HEK293T (cell line): Measurements from ENCODE around the gene ACHE.

Experiments
- CTCF ChIA-PET: fragments of 350-600 bp; formaldehyde crosslinking; extraction: SDS; loops from one replicate; lab custom pipeline; 2021; ENCODE audit warnings: antibody characterized with exemption, inconsistent platforms; lab: Yijun Ruan, JAX
- POLR2A ChIA-PET: fragments of 350-600 bp; formaldehyde crosslinking; extraction: SDS; loops from one replicate; lab custom pipeline; 2020; ENCODE audit warnings: antibody characterized with exemption, inconsistent platforms; lab: Yijun Ruan, JAX
- DNase-seq: peaks from one replicate; pipeline ENCODE4 v3.0.0; 2012; ENCODE audit warnings: mixed read lengths; ENCODE audit errors: extremely low spot score
- ARNT ChIP-seq: fragments of 450-650 bp; IDR thresholded peaks from 2 replicates; pipeline ENCODE4 v1.6.1; 2017; ENCODE audit warnings: mild to moderate bottlenecking
- BHLHE40 ChIP-seq: fragments of 450-650 bp; IDR thresholded peaks from 2 replicates; pipeline ENCODE4 v1.6.1; 2016; ENCODE audit warnings: mild to moderate bottlenecking, moderate library complexity, borderline replicate concordance
- CTBP1 ChIP-seq: fragments of 450-650 bp; IDR thresholded peaks from 2 replicates; pipeline ENCODE4 v1.6.1; 2016; ENCODE audit warnings: borderline replicate concordance
- ELF4 ChIP-seq: fragments of 450-650 bp; IDR thresholded peaks from 2 replicates; pipeline ENCODE4 v1.6.1; 2017; ENCODE audit warnings: antibody characterized with exemption
- FOXA1 ChIP-seq: fragments of 450-650 bp; IDR thresholded peaks from 2 replicates; pipeline ENCODE4 v1.6.1; 2016; ENCODE audit warnings: mild to moderate bottlenecking
- FOXK2 ChIP-seq: fragments of 450-650 bp; IDR thresholded peaks from 2 replicates; pipeline ENCODE4 v1.6.1; 2016; ENCODE audit warnings: mild to moderate bottlenecking
- FOXM1 ChIP-seq: fragments of 450-650 bp; IDR thresholded peaks from 2 replicates; pipeline ENCODE4 v1.6.1; 2017; ENCODE audit warnings: mild to moderate bottlenecking, borderline replicate concordance
- HDGF ChIP-seq: fragments of 450-650 bp; IDR thresholded peaks from 2 replicates; pipeline ENCODE4 v1.6.1; 2017; ENCODE audit warnings: antibody characterized with exemption, borderline replicate concordance
- L3MBTL2 ChIP-seq: fragments of 450-650 bp; conservative IDR thresholded peaks from 2 replicates; pipeline ENCODE4 v1.6.1; 2016; ENCODE audit warnings: mild to moderate bottlenecking
- LEF1 ChIP-seq: fragments of 450-650 bp; IDR thresholded peaks from 2 replicates; pipeline ENCODE4 v1.6.1; 2017; ENCODE audit warnings: mild to moderate bottlenecking, borderline replicate concordance
- NFRKB ChIP-seq: fragments of 450-650 bp; IDR thresholded peaks from 2 replicates; pipeline ENCODE4 v1.6.1; 2016; ENCODE audit warnings: mild to moderate bottlenecking, moderate library complexity
- PKNOX1 ChIP-seq: fragments of 450-650 bp; IDR thresholded peaks from 2 replicates; pipeline ENCODE4 v1.6.1; 2016
- SP1 ChIP-seq: fragments of 450-650 bp; IDR thresholded peaks from 2 replicates; pipeline ENCODE4 v1.6.1; 2017
- SUZ12 ChIP-seq: fragments of 450-650 bp; IDR thresholded peaks from 2 replicates; pipeline ENCODE4 v1.6.1; 2016; ENCODE audit warnings: mild to moderate bottlenecking
- TARDBP ChIP-seq: fragments of 450-650 bp; IDR thresholded peaks from 2 replicates; pipeline ENCODE4 v1.6.1; 2016
- ZNF384 ChIP-seq: fragments of 450-650 bp; IDR thresholded peaks from 2 replicates; pipeline ENCODE4 v1.6.1; 2016

Gene ACHE

DNA sequence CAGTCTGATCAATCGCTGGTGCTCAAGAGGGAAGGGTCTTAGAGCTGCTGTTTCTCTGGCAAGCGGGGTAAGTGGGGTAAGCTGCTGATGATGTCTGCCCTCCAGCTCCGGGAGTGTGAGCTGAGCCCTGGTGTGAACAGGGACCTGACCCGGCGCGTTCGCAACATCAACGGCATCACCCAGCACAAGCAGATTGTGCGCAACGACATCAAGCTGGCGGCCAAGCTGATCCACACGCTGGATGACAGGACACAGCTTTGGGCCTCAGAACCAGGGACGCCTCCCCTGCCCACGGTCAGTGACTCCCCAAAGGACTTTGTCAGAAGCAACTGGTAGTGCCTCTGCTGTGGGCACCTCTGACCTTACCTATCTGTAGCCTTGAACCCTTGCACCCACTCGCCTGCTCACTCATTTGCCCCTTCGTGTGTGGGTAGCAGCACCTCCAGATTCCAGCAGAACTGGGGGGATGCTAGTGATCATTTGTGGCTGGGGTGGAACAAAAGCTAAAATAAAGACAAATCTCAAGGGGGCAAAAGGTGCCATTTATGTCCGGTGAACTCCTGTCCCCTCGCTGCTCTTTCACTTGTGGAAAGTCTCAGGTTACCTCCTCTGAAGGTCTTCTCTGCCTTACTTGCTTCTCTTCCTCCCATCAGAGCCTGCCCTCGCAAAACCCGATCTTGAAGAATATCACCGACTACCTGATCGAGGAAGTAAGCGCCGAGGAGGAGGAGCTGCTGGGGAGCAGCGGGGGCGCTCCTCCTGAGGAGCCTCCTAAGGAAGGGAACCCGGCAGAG is 9.3 kb downstream of the ACHE start:
- no peak for TF ChIP-seq SP1
- no peak for TF ChIP-seq PKNOX1
- TF ChIP-seq ELF4 = no peak
- TF ChIP-seq FOXK2 = no peak
- TF ChIP-seq TARDBP = no peak
- TF ChIP-seq FOXA1 = no peak
- TF ChIP-seq L3MBTL2 = no peak
- DNase-seq = no peak
- POLR2A ChIA-PET = interaction anchor here (7.4 kb wide), 1 partner anchor 11 kb away, joined by 158 read pairs; the partner anchor contains the start of gene SRRT
- CTCF ChIA-PET = no interaction called here

- CTCF ChIA-PET = no interaction called here
- POLR2A ChIA-PET = interaction anchor here (7.4 kb wide), 1 partner anchor 10 kb away, joined by 158 read pairs; the partner anchor contains the start of gene SRRT
- no peak for DNase-seq
- TF ChIP-seq L3MBTL2 (no peak), ARNT (no peak), CTBP1 (no peak), FOXA1 (no peak), FOXM1 (no peak), SUZ12 (no peak), FOXK2 (no peak), TARDBP (no peak), ELF4 (no peak), SP1 (no peak), NFRKB (no peak), LEF1 (no peak), PKNOX1 (no peak), BHLHE40 (no peak)
These were observed 10.1 kb downstream of the ACHE start for GRCh38 chr7:100885440-100886141.

DNA sequence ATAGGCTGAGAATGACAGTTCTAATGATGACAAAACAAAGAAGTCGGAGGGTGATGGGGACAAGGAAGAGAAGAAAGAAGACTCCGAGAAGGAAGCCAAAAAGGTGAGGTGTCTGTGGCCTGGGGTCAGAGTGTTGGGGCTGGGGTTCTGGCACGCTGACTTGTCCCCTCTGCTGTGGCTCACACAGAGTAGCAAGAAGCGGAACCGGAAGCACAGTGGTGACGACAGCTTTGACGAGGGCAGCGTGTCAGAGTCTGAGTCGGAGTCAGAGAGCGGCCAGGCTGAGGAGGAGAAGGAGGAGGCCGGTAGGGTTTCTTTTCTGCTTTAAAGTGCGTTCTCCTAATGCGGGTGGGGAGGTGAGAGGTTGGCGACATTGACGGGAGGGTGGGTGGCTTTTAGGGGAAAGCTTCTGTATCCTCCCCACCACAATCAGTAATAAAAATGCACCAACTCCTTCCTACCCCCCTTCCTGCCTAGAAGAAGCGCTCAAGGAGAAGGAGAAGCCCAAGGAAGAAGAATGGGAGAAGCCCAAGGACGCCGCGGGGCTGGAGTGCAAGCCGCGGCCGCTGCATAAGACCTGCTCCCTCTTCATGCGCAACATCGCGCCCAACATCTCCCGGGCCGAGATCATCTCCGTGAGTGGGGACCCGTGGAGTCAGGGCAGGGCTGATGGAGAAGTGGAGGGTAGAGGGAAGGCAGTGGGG is 10.8 kb downstream of the ACHE start:
- TF ChIP-seq HDGF (no peak), CTBP1 (no peak), FOXK2 (no peak), BHLHE40 (no peak), ELF4 (no peak), L3MBTL2 (no peak), ARNT (no peak), SP1 (no peak), SUZ12 (no peak), FOXA1 (no peak), PKNOX1 (no peak), NFRKB (no peak)
- ChIA-PET POLR2A (interaction anchor here (7.4 kb wide), 1 partner anchor 9 kb away, joined by 158 read pairs; the partner anchor contains the start of gene SRRT), CTCF (no interaction called here)
- DNase-seq = no peak

- ChIA-PET POLR2A (interaction anchor here (1.1 to 7.4 kb wide), 2 partner anchors 7 to 13 kb away, joined by 3 to 158 read pairs; partner anchors contain the start of gene SRRT), CTCF (no interaction called here)
- no peak for DNase-seq
- TF ChIP-seq TARDBP (no peak), FOXA1 (no peak), FOXK2 (no peak), CTBP1 (no peak), LEF1 (no peak), HDGF (no peak), SUZ12 (no peak), ARNT (no peak), NFRKB (no peak), SP1 (no peak), L3MBTL2 (no peak), PKNOX1 (no peak), ZNF384 (no peak), BHLHE40 (no peak), FOXM1 (no peak), ELF4 (no peak)
These were observed 12.7 kb downstream of the ACHE start for GRCh38 chr7:100882785-100883526.
